ENCODE results near the gene CAPN14.

The CAPN14 gene

DNA sequence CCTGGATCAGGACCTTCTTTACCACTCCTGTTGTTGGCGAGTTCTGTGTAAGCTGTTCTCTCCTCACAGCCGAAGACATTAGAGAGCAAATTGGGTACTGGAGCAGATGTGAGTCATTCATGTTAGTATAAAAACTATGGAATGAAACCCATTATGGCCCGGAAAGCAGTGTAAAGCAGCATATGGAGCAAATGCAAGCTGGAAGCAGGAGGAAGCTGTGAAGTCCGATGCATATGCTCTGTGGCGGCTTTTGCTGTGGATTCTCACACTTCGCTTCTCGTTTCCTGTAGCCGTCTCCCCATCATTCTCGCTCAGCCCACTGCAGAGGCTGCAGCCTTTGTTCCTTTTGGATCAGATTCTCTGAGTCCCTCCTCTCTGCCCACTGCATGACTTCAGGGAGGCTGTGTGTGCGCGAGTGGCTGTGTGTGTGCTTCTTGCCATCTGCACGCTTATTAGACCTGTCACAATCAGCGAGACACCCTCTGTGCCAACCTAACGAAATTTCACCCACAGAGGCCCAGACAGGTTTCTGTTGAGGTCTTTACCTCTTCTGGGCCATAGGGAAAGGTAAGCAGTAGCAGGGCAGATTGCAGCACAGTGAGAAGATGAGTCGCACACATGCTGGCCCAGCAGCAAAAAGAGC is 75.8 kb downstream of the CAPN14 start:
- H3K18ac ChIP-seq (ENCODE audit: low read depth in 1 of 2, low read length in 2 of 2), result no peak overlapping the region
- H2BK5ac ChIP-seq (ENCODE audit: low read depth, low read length, poor library complexity, severe bottlenecking), result no peak overlapping the region
- H3K27me3 ChIP-seq (ENCODE audit: control insufficient read depth in 1 of 2, insufficient read depth in 1 of 2, low read length in 2 of 2), result peaks cover 3 to 67% of the 10 kb centered on the region in 2 experiments
- no peaks in the 10 kb centered on the region for H3K9me3 ChIP-seq (ENCODE audit: control insufficient read depth, low read length)
- 82% methylated on average over 14 of the region's 15 CpGs for WGBS
- H4K8ac ChIP-seq (ENCODE audit: low read length), result no peak overlapping the region
- no peak overlapping the region for H2BK15ac ChIP-seq (ENCODE audit: low read depth, poor library complexity, severe bottlenecking)
- H2BK12ac ChIP-seq (ENCODE audit: low read length in 2 of 2), result no peak overlapping the region
- H3K4ac ChIP-seq (ENCODE audit: low read depth in 1 of 2, low read length in 2 of 2), result no peak overlapping the region
- no peak overlapping the region for H3K23ac ChIP-seq (ENCODE audit: low read length in 2 of 2)
- H3K4me2 ChIP-seq (ENCODE audit: low read length, poor library complexity, severe bottlenecking), result no peak overlapping the region
- H3K27ac ChIP-seq (ENCODE audit: low read length, poor library complexity, severe bottlenecking), result no peak overlapping the region
- H2BK120ac ChIP-seq (ENCODE audit: low read depth, low read length), result no peak overlapping the region
- peaks cover 8% of the 10 kb centered on the region for H3K4me1 ChIP-seq (ENCODE audit: control insufficient read depth, insufficient read depth, low read depth, low read length)
- no peak overlapping the region for H2AK5ac ChIP-seq (ENCODE audit: low read length, severe bottlenecking)
- no peak overlapping the region for H3K14ac ChIP-seq (ENCODE audit: low read length in 2 of 2)
- H4K91ac ChIP-seq (ENCODE audit: low read length), result no peak overlapping the region
- H3K9ac ChIP-seq (ENCODE audit: low read length), result no peak overlapping the region
- no peaks in the 10 kb centered on the region for H3K36me3 ChIP-seq (ENCODE audit: control insufficient read depth in 1 of 2, insufficient read depth in 2 of 2, low read depth in 1 of 2, low read length in 2 of 2)
- H2AFZ ChIP-seq (ENCODE audit: low read depth, low read length), result no peak overlapping the region
- H3K79me1 ChIP-seq (replicated peaks; ENCODE audit: low read length, poor library complexity, severe bottlenecking), result peaks cover 3% of the 10 kb centered on the region
- DNase-seq, result no peak
- no peak overlapping the region for H3K4me3 ChIP-seq (ENCODE audit: insufficient read depth in 1 of 2, low read depth in 1 of 2, low read length in 2 of 2)

DNA sequence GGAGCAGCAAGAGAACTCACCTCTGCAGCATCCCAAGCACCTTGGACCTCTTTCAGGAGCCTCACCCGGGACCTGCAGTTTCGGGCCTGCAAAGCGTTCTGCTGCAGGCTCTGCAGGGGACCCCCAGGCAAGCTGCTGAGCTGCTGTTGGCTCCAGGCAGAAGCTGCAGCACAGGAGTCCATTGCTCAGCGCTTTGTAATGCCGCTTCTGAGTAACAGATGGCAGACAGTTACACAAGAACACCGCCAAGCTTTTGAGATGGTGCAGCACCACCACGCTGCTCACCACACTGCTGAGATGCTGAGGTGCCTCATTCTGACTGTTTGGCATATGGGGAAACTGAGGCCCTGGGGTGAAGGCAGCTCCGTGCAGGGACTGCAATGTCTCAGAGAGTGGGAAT is 77.2 kb downstream of the CAPN14 start:
- Histone ChIP-seq H2AFZ (ENCODE audit: low read depth, low read length) (no peak overlapping the region), H2BK120ac (ENCODE audit: low read depth, low read length) (no peak overlapping the region), H2BK12ac (ENCODE audit: low read length in 2 of 2) (no peak overlapping the region), H3K36me3 (ENCODE audit: control insufficient read depth in 1 of 2, insufficient read depth in 2 of 2, low read depth in 1 of 2, low read length in 2 of 2) (no peaks in the 10 kb centered on the region), H3K4ac (ENCODE audit: low read depth in 1 of 2, low read length in 2 of 2) (no peak overlapping the region), H3K18ac (ENCODE audit: low read depth in 1 of 2, low read length in 2 of 2) (no peak overlapping the region), H3K4me1 (ENCODE audit: control insufficient read depth, insufficient read depth, low read depth, low read length) (peaks cover 12% of the 10 kb centered on the region), H3K23ac (ENCODE audit: low read length in 2 of 2) (no peak overlapping the region), H3K9ac (ENCODE audit: low read length) (no peak overlapping the region), H4K8ac (ENCODE audit: low read length) (no peak overlapping the region), H3K79me1 (replicated peaks; ENCODE audit: low read length, poor library complexity, severe bottlenecking) (peaks cover 7% of the 10 kb centered on the region), H3K14ac (ENCODE audit: low read length in 2 of 2) (no peak overlapping the region), H3K27me3 (ENCODE audit: control insufficient read depth in 1 of 2, insufficient read depth in 1 of 2, low read length in 2 of 2) (peaks cover 3 to 81% of the 10 kb centered on the region in 2 experiments), H3K27ac (ENCODE audit: low read length, poor library complexity, severe bottlenecking) (no peak overlapping the region), H2BK5ac (ENCODE audit: low read depth, low read length, poor library complexity, severe bottlenecking) (no peak overlapping the region), H3K4me2 (ENCODE audit: low read length, poor library complexity, severe bottlenecking) (no peak overlapping the region), H2BK15ac (ENCODE audit: low read depth, poor library complexity, severe bottlenecking) (no peak overlapping the region), H3K4me3 (ENCODE audit: insufficient read depth in 1 of 2, low read depth in 1 of 2, low read length in 2 of 2) (no peak overlapping the region), H4K91ac (ENCODE audit: low read length) (no peak overlapping the region), H3K9me3 (ENCODE audit: control insufficient read depth, low read length) (no peaks in the 10 kb centered on the region), H2AK5ac (ENCODE audit: low read length, severe bottlenecking) (no peak overlapping the region)
- 97% methylated on average over 7 of the region's 8 CpGs for WGBS
- DNase-seq, result no peak

DNA sequence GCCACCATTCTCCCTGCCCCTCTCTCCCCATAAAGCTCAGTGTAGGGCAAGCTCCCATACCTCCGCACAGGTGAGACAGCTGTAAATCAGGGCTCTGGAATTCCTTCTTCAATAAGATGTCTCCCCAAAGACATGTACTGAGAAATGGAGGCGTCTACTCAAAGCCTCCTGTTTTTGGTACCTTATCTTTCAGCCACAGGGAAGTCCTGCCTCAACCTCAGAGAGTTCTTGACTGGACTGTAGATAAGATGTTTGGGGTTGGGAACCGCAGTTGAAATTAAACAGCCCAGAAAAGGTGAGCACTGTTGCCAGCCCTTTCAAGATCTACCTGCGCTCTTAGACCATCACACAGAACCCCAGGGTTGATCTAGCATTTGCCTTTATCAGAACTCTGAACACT is 77.6 kb downstream of the CAPN14 start:
- Histone ChIP-seq H2AFZ (ENCODE audit: low read depth, low read length) (no peak overlapping the region), H2BK15ac (ENCODE audit: low read depth, poor library complexity, severe bottlenecking) (no peak overlapping the region), H3K4me1 (ENCODE audit: control insufficient read depth, insufficient read depth, low read depth, low read length) (peaks cover 13% of the 10 kb centered on the region), H3K18ac (ENCODE audit: low read depth in 1 of 2, low read length in 2 of 2) (no peak overlapping the region), H2BK120ac (ENCODE audit: low read depth, low read length) (no peak overlapping the region), H3K23ac (ENCODE audit: low read length in 2 of 2) (no peak overlapping the region), H3K9ac (ENCODE audit: low read length) (no peak overlapping the region), H4K8ac (ENCODE audit: low read length) (no peak overlapping the region), H3K9me3 (ENCODE audit: control insufficient read depth, low read length) (no peaks in the 10 kb centered on the region), H3K4me3 (ENCODE audit: insufficient read depth in 1 of 2, low read depth in 1 of 2, low read length in 2 of 2) (no peak overlapping the region), H4K91ac (ENCODE audit: low read length) (no peak overlapping the region), H3K4me2 (ENCODE audit: low read length, poor library complexity, severe bottlenecking) (no peak overlapping the region), H3K14ac (ENCODE audit: low read length in 2 of 2) (no peak overlapping the region), H3K79me1 (replicated peaks; ENCODE audit: low read length, poor library complexity, severe bottlenecking) (peaks cover 9% of the 10 kb centered on the region), H2BK12ac (ENCODE audit: low read length in 2 of 2) (no peak overlapping the region), H2AK5ac (ENCODE audit: low read length, severe bottlenecking) (no peak overlapping the region), H3K27ac (ENCODE audit: low read length, poor library complexity, severe bottlenecking) (no peak overlapping the region), H3K36me3 (ENCODE audit: control insufficient read depth in 1 of 2, insufficient read depth in 2 of 2, low read depth in 1 of 2, low read length in 2 of 2) (no peaks in the 10 kb centered on the region), H3K4ac (ENCODE audit: low read depth in 1 of 2, low read length in 2 of 2) (no peak overlapping the region), H3K27me3 (ENCODE audit: control insufficient read depth in 1 of 2, insufficient read depth in 1 of 2, low read length in 2 of 2) (peaks cover 3 to 82% of the 10 kb centered on the region in 2 experiments), H2BK5ac (ENCODE audit: low read depth, low read length, poor library complexity, severe bottlenecking) (no peak overlapping the region)
- no peak for DNase-seq
- 96% methylated on average over 3 of the region's 4 CpGs for WGBS

DNA sequence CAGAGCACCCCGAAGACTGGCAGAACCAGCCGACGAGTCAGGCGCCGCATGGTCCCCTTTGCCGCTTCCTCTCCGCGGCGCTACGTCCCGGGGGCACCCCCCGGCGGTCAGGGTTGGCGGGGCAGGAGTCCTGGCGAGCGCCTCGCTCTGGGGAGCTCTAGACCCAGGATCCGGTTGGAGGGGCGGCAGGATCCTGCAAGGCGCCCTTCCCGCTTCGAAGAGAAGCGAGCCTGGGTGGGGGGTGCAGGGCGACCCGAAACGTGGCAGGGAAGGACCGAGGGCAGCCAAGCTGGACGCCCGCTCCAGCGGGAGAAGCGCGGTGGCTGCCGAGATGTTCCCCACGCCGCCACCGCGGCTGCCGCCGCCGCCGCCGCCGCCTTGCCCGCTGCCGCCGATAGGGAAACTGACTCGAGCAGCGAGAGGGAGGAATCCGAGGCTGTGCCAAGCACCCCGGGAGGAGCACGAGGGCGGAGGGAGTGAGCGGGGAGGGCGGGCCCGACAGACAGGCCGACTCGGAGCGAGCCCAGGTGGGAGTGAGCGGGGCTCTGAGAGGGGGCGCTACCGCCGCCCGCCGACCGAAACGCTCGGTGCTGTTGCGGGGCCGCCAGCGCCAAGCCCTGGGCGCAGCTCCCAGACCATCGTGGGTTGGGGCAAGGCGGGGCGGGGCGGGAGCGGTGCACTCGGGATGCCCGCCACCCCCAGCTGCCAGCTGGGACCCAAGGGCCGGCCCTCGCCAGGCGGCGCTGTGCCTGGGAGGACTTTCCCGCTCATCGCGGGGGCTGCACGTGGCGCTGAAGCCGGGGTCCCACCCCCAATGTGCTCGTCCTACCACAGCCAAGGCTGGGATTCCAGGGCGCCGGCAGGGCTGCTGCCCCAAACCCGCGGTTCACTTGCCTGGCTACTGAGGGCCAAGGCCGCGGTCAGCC is 79.0 kb downstream of the CAPN14 start, which contains the start of gene GALNT14:
Gene GALNT14 (minus strand): TSS at position 404 of the 926 bp plus-strand sequence. CDS start 354 bp downstream, at position 50.
- Histone ChIP-seq H2BK12ac (ENCODE audit: low read length in 2 of 2) (no peak within 1 kb of the TSS), H3K18ac (ENCODE audit: low read depth in 1 of 2, low read length in 2 of 2) (no peak within 1 kb of the TSS), H3K9ac (ENCODE audit: low read length) (no peak within 1 kb of the TSS), H3K36me3 (ENCODE audit: control insufficient read depth in 1 of 2, insufficient read depth in 2 of 2, low read depth in 1 of 2, low read length in 2 of 2) (no peaks in the 10 kb centered on the region), H4K8ac (ENCODE audit: low read length) (no peak within 1 kb of the TSS), H2BK120ac (ENCODE audit: low read depth, low read length) (no peak within 1 kb of the TSS), H3K27ac (ENCODE audit: low read length, poor library complexity, severe bottlenecking) (peak within 1 kb of the TSS; percentile 55), H3K9me3 (ENCODE audit: control insufficient read depth, low read length) (no peaks in the 10 kb centered on the region), H4K91ac (ENCODE audit: low read length) (no peak within 1 kb of the TSS), H2AK5ac (ENCODE audit: low read length, severe bottlenecking) (no peak within 1 kb of the TSS), H2AFZ (ENCODE audit: low read depth, low read length) (peak within 1 kb of the TSS; percentile 90), H3K79me1 (replicated peaks; ENCODE audit: low read length, poor library complexity, severe bottlenecking) (peaks cover 18% of the 10 kb centered on the region), H2BK5ac (ENCODE audit: low read depth, low read length, poor library complexity, severe bottlenecking) (peak within 1 kb of the TSS; percentile 85), H3K4me2 (ENCODE audit: low read length, poor library complexity, severe bottlenecking) (peak within 1 kb of the TSS; percentile 96), H3K14ac (ENCODE audit: low read length in 2 of 2) (peak within 1 kb of the TSS in 1 of 2 experiments; percentile 66), H3K4ac (ENCODE audit: low read depth in 1 of 2, low read length in 2 of 2) (no peak within 1 kb of the TSS), H3K4me3 (ENCODE audit: insufficient read depth in 1 of 2, low read depth in 1 of 2, low read length in 2 of 2) (peak within 1 kb of the TSS; percentile 72 to 87), H2BK15ac (ENCODE audit: low read depth, poor library complexity, severe bottlenecking) (peak within 1 kb of the TSS; percentile 35), H3K23ac (ENCODE audit: low read length in 2 of 2) (peak within 1 kb of the TSS in 1 of 2 experiments; percentile 5), H3K27me3 (ENCODE audit: control insufficient read depth in 1 of 2, insufficient read depth in 1 of 2, low read length in 2 of 2) (peaks cover 3 to 75% of the 10 kb centered on the region in 2 experiments), H3K4me1 (ENCODE audit: control insufficient read depth, insufficient read depth, low read depth, low read length) (peaks cover 20% of the 10 kb centered on the region)
- 3% methylated on average over 86 of the region's 95 CpGs for WGBS
- DNase-seq, result peak; percentile 54

Measured in mesenchymal stem cell (in vitro differentiated cells and primary cell).